Neural cell (in vitro differentiated cells): Measurements from ENCODE around the gene RAD51B. TPM values are rescaled to one million over a fixed set of nuclear protein-coding genes. Genes with fewer than 3 reads are reported as not detected.

ENCODE experiments used
- H2AFZ ChIP-seq: fragments of 200-600, 300-800 bp; sonication (generic), shearing (Covaris generic); 2 replicates; pipeline ENCODE4 v1.6.0; 2014; ENCODE audit warnings: low read depth, mild to moderate bottlenecking, antibody characterized with exemption, low read length, moderate library complexity
- H3F3A ChIP-seq: fragments of 200-600 bp; shearing (Covaris generic); 2 replicates; pipeline ENCODE4 v1.6.1; 2016; ENCODE audit warnings: mild to moderate bottlenecking, moderate library complexity, mixed read lengths, antibody characterized with exemption, low read length; ENCODE audit not compliant: insufficient read depth, poor library complexity, severe bottlenecking
- H3K27ac ChIP-seq: fragments of 200-600, 300-800 bp; sonication (generic), shearing (Covaris generic); 2 replicates; pipeline ENCODE4 v1.5.1; 2014; ENCODE audit warnings: mild to moderate bottlenecking, low read length, moderate library complexity
- H3K27me3 ChIP-seq: fragments of 300-800, 200-600 bp; sonication (generic), shearing (Covaris generic); 2 replicates; pipeline ENCODE4 v1.6.0; 2014; ENCODE audit warnings: mild to moderate bottlenecking, low read depth, low read length, moderate library complexity; ENCODE audit not compliant: insufficient read depth
- H3K36me3 ChIP-seq: fragments of 300-800, 200-600 bp; sonication (generic), shearing (Covaris generic); 2 replicates; pipeline ENCODE4 v1.5.1; 2014; ENCODE audit warnings: mild to moderate bottlenecking, antibody characterized with exemption, low read length, moderate library complexity; ENCODE audit not compliant: insufficient read depth
- H3K4me2 ChIP-seq: fragments of 300-800, 200-600 bp; sonication (generic), shearing (Covaris generic); 2 replicates; pipeline ENCODE4 v1.6.0; 2014; ENCODE audit warnings: mild to moderate bottlenecking, low read length
- H3K4me3 ChIP-seq: fragments of 300-800, 200-600 bp; sonication (generic), shearing (Covaris generic); 2 replicates; pipeline ENCODE4 v1.5.1; 2014; ENCODE audit warnings: mild to moderate bottlenecking, low read length, moderate library complexity
- H3K79me2 ChIP-seq: fragments of 200-600 bp; shearing (Covaris generic); replicated peaks from 2 replicates; pipeline ENCODE4 v1.6.0; 2014; ENCODE audit warnings: mild to moderate bottlenecking, low read length, moderate library complexity; ENCODE audit not compliant: insufficient read depth
- H3K9ac ChIP-seq: fragments of 300-800, 200-600 bp; sonication (generic), shearing (Covaris generic); 2 replicates; pipeline ENCODE4 v1.6.1; 2016; ENCODE audit warnings: mild to moderate bottlenecking, low read length, mixed read lengths
- H3K9me2 ChIP-seq: fragments of 200-600 bp; shearing (Covaris generic); 2 replicates; pipeline ENCODE4 v1.6.1; 2016; ENCODE audit warnings: mild to moderate bottlenecking, low read length, mixed read lengths; ENCODE audit not compliant: insufficient read depth
- H3K9me3 ChIP-seq: fragments of 200-600, 300-800 bp; sonication (generic), shearing (Covaris generic); 2 replicates; pipeline ENCODE4 v1.6.1; 2016; ENCODE audit warnings: mild to moderate bottlenecking, mixed run types, low read length, moderate library complexity, mixed read lengths
- H4K20me1 ChIP-seq: fragments of 200-600 bp; shearing (Covaris generic); 2 replicates; pipeline ENCODE4 v1.6.1; 2016; ENCODE audit warnings: mild to moderate bottlenecking, mixed run types; ENCODE audit not compliant: insufficient read depth
- EP300 ChIP-seq: fragments of 450-650 bp; conservative IDR thresholded peaks from 2 replicates; pipeline ENCODE4 v1.6.1; 2014; ENCODE audit warnings: antibody characterized with exemption, mild to moderate bottlenecking, moderate library complexity; ENCODE audit not compliant: poor library complexity, severe bottlenecking
- EZH2 ChIP-seq: fragments of 200-600, 300-800 bp; shearing (Covaris generic), sonication (generic); IDR thresholded peaks from 2 replicates; pipeline ENCODE4 v1.6.1; 2014; ENCODE audit warnings: antibody characterized with exemption, low read length, borderline replicate concordance, mild to moderate bottlenecking; ENCODE audit not compliant: insufficient read depth, poor library complexity, severe bottlenecking
- MXI1 ChIP-seq: fragments of 450-650 bp; conservative IDR thresholded peaks from 2 replicates; pipeline ENCODE4 v1.6.1; 2014; ENCODE audit warnings: antibody characterized with exemption, mild to moderate bottlenecking; ENCODE audit not compliant: poor library complexity, severe bottlenecking
- POLR2AphosphoS5 ChIP-seq: IDR thresholded peaks from 2 replicates; pipeline ENCODE4 v1.6.1; 2012
- RAD21 ChIP-seq: fragments of 450-650 bp; conservative IDR thresholded peaks from 2 replicates; pipeline ENCODE4 v1.6.1; 2014; ENCODE audit warnings: antibody characterized with exemption, mild to moderate bottlenecking, moderate library complexity
- SMC3 ChIP-seq: fragments of 450-650 bp; conservative IDR thresholded peaks from 2 replicates; pipeline ENCODE4 v1.6.1; 2014; ENCODE audit warnings: antibody characterized with exemption, mild to moderate bottlenecking, moderate library complexity; ENCODE audit not compliant: poor library complexity
- TAF1 ChIP-seq: IDR thresholded peaks from 2 replicates; pipeline ENCODE4 v1.6.1; 2012; ENCODE audit warnings: low read depth
- polyA plus RNA-seq: library from polyadenylated mRNA; depleted of rRNA; stranded (reverse); fragments of >200 nt; gene quantifications from 2 replicates; pipeline ENCODE4 v1.2.3, GENCODE V29; 2014
- TF ChIP-seq, protein P1 (sequence below): fragments of 450-650 bp; IDR thresholded peaks from 2 replicates; pipeline ENCODE4 v1.5.1; 2014; ENCODE audit warnings: antibody characterized with exemption, mild to moderate bottlenecking, moderate library complexity; ENCODE audit not compliant: poor library complexity, severe bottlenecking
- TF ChIP-seq, protein P2 (sequence below): IDR thresholded peaks from 2 replicates; pipeline ENCODE4 v1.6.1; 2012; ENCODE audit warnings: borderline replicate concordance

The RAD51B gene
- polyA plus RNA-seq, 1 donor from 2014 or later: 3.1 TPM

DNA sequence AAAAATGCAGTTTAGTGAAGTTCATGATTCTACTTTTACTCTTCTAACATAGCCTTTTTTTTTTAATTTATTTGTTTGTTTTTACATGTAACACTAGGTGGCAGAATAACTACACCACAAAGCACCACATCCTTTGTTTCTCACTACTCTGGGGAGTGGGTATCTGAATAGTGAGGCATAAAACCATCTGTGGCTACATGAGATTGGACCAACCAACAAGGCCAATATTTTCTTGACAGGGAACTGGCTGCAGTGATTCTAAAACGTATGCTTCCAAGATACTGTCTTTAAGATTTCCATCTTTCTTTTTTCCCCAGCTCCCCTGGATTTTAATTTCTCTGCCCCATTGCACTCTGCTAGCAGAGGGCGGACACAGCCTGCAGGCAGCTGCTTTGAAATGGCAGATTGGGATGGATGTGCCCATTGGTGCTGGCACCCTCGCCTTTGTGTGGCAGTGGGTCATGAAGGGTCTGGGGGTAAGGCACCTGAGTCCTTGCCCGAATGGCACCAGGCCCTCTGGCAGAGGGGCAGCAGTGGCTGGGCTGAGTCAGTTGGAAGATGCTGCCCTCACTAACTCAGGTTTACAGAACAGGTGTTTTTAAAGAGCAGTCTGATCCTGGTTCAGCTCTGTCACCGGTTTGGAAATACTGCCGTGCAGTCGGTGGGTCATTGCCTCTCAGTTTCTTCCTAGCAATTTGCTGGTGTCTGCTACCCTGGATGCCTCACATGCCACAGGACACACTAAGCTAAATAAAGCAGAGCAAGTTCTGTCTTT lies 429.1 kb downstream of the RAD51B start:
- H3K4me2 ChIP-seq: no peak overlapping the region
- H3K27ac ChIP-seq: no peak overlapping the region
- no peak overlapping the region for H3K9ac ChIP-seq

DNA sequence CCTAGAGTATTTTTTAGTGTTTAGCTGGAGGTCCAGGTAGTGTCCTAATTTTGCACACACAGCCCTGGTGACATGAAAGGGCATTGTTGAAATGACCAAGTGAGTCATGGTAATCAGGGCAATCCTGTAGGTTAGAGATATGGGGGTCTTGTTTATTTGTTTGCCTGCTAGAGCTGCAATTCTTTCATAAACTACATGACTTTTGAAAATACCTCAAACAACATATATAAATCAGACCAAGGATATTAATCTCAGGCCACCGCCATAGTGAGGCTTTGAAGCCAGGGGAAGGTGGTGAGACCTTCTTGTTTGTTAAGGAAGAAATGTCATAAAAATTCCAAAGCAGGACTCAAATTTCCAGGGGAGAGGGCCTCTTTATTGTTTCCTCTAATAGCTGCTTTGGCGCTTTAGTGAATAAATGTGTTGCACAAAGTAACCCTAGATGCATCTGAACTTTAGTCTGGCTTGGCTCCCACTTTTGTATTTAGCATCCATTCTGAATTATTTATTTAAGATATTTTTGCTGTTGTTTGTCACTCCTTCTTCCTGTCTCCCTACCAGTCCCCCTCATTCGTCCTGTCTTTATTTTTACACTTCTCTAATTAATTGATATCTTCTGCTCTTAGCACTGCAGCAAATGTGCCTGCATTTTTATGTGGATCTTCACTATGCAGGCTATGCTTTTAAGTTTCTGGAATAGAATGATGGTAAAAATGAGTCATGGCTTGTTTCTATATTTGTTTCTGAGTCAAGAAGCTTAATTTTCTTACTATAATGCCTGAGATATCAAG lies 430.3 kb downstream of the RAD51B start:
- Histone ChIP-seq H2AFZ (no peak overlapping the region), H3K9ac (no peak overlapping the region), H3K9me2 (no peaks in the 10 kb centered on the region), H3K79me2 (no peaks in the 10 kb centered on the region), H3K36me3 (no peaks in the 10 kb centered on the region), H3F3A (no peaks in the 10 kb centered on the region), H3K4me2 (no peak overlapping the region), H3K27ac (no peak overlapping the region), H3K4me3 (no peak overlapping the region), H3K9me3 (no peaks in the 10 kb centered on the region), H3K27me3 (no peaks in the 10 kb centered on the region), H4K20me1 (no peaks in the 10 kb centered on the region)
- no peak for TF ChIP-seq POLR2AphosphoS5
- no peak for TF ChIP-seq RAD21
- TF ChIP-seq, protein P1, sequence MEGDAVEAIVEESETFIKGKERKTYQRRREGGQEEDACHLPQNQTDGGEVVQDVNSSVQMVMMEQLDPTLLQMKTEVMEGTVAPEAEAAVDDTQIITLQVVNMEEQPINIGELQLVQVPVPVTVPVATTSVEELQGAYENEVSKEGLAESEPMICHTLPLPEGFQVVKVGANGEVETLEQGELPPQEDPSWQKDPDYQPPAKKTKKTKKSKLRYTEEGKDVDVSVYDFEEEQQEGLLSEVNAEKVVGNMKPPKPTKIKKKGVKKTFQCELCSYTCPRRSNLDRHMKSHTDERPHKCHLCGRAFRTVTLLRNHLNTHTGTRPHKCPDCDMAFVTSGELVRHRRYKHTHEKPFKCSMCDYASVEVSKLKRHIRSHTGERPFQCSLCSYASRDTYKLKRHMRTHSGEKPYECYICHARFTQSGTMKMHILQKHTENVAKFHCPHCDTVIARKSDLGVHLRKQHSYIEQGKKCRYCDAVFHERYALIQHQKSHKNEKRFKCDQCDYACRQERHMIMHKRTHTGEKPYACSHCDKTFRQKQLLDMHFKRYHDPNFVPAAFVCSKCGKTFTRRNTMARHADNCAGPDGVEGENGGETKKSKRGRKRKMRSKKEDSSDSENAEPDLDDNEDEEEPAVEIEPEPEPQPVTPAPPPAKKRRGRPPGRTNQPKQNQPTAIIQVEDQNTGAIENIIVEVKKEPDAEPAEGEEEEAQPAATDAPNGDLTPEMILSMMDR: no peak
- TF ChIP-seq EP300: no peak
- no peak for TF ChIP-seq SMC3
- no peak for TF ChIP-seq TAF1
- TF ChIP-seq, protein P2, sequence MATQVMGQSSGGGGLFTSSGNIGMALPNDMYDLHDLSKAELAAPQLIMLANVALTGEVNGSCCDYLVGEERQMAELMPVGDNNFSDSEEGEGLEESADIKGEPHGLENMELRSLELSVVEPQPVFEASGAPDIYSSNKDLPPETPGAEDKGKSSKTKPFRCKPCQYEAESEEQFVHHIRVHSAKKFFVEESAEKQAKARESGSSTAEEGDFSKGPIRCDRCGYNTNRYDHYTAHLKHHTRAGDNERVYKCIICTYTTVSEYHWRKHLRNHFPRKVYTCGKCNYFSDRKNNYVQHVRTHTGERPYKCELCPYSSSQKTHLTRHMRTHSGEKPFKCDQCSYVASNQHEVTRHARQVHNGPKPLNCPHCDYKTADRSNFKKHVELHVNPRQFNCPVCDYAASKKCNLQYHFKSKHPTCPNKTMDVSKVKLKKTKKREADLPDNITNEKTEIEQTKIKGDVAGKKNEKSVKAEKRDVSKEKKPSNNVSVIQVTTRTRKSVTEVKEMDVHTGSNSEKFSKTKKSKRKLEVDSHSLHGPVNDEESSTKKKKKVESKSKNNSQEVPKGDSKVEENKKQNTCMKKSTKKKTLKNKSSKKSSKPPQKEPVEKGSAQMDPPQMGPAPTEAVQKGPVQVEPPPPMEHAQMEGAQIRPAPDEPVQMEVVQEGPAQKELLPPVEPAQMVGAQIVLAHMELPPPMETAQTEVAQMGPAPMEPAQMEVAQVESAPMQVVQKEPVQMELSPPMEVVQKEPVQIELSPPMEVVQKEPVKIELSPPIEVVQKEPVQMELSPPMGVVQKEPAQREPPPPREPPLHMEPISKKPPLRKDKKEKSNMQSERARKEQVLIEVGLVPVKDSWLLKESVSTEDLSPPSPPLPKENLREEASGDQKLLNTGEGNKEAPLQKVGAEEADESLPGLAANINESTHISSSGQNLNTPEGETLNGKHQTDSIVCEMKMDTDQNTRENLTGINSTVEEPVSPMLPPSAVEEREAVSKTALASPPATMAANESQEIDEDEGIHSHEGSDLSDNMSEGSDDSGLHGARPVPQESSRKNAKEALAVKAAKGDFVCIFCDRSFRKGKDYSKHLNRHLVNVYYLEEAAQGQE: no peak
- no peak for TF ChIP-seq MXI1

More for the DNA sequence above, 429.1 kb downstream of the RAD51B start:
- Histone ChIP-seq H3K9me2 (no peaks in the 10 kb centered on the region), H3K27me3 (no peaks in the 10 kb centered on the region), H4K20me1 (no peaks in the 10 kb centered on the region), H3F3A (no peaks in the 10 kb centered on the region), H3K4me3 (no peak overlapping the region), H3K9me3 (no peaks in the 10 kb centered on the region), H3K36me3 (no peaks in the 10 kb centered on the region), H3K79me2 (no peaks in the 10 kb centered on the region), H2AFZ (peak overlapping the region; percentile 31)
- no peak for TF ChIP-seq POLR2AphosphoS5
- no peak for TF ChIP-seq TAF1
- no peak for TF ChIP-seq EZH2
- TF ChIP-seq RAD21: peak; percentile 92
- peak; percentile 94 for TF ChIP-seq SMC3
- TF ChIP-seq, protein P2: no peak
- TF ChIP-seq EP300: no peak
- no peak for TF ChIP-seq MXI1
- TF ChIP-seq, protein P1: peak; percentile 86
